Transverse colon (tissue), 4 donors: ENCODE measurements around the gene SS18. TPM values are rescaled to one million over a fixed set of nuclear protein-coding genes. Genes with fewer than 3 reads are reported as not detected.

Experiments
- DNase-seq: peaks from one replicate; pipeline ENCODE4 v3.0.0-alpha.2; 2019
- H3K27ac ChIP-seq, 4 donors: fragments of 200-600 bp; sonication (generic); 2 replicates each; pipeline ENCODE4 v1.5.1; 2016 to 2018; ENCODE audit warnings: inconsistent platforms in 4 of 4
- H3K27me3 ChIP-seq: fragments of 200-600 bp; sonication (generic); 2 replicates; pipeline ENCODE4 v1.5.1; 2017; ENCODE audit warnings: inconsistent platforms
- H3K36me3 ChIP-seq, 4 donors: fragments of 200-600 bp; sonication (generic); 2 replicates each; pipeline ENCODE4 v1.5.1; 2017 to 2019; ENCODE audit warnings: inconsistent platforms in 4 of 4
- H3K4me1 ChIP-seq, 4 donors: fragments of 200-600 bp; sonication (generic); 2 replicates each; pipeline ENCODE4 v1.5.1; 2017 to 2020; ENCODE audit warnings: inconsistent platforms in 4 of 4
- H3K4me3 ChIP-seq, 4 donors: fragments of 200-600 bp; sonication (generic); 1 replicate in 1 of 4; 2 replicates in 3 of 4; pipeline versions ENCODE4 v1.5.1 to v1.6.1; 2017 to 2019; ENCODE audit warnings: inconsistent platforms in 4 of 4
- H3K9me3 ChIP-seq, 2 donors: fragments of 200-600 bp; sonication (generic); 2 replicates each; pipeline ENCODE4 v1.5.1; 2017 to 2019; ENCODE audit warnings: inconsistent platforms in 2 of 2
- CTCF ChIP-seq, 5 experiments: fragments of 200-600 bp in 3 of 5; fragments of 450-650 bp in 2 of 5; sonication (generic) in 3 of 5; IDR thresholded peaks; 1 replicate in 2 of 5; 2 replicates in 3 of 5; pipeline ENCODE4 v1.5.1; 2016 to 2017; ENCODE audit warnings: antibody characterized with exemption in 5 of 5, inconsistent platforms in 3 of 5, mild to moderate bottlenecking in 2 of 5, moderate library complexity in 1 of 5
- EP300 ChIP-seq: sonication (generic); formaldehyde crosslinking; IDR thresholded peaks from one replicate; pipeline ENCODE4 v1.6.1; 2017; ENCODE audit warnings: antibody characterized with exemption, low read depth
- POLR2A ChIP-seq: fragments of 450-650 bp; IDR thresholded peaks from one replicate; pipeline ENCODE4 v1.6.1; 2016; ENCODE audit warnings: antibody characterized with exemption, mild to moderate bottlenecking, moderate library complexity
- POLR2AphosphoS5 ChIP-seq, 3 donors: sonication (generic); formaldehyde crosslinking; IDR thresholded peaks; one replicate each; pipeline ENCODE4 v1.6.1; 2016; ENCODE audit warnings: antibody characterized with exemption in 3 of 3
- WGBS, 2 donors: methylation state at CpG; one replicate each; pipeline ENCODE4 v1.1.5; 2018; ENCODE audit warnings: low coverage in 1 of 2; 5-methylcytosine and 5-hydroxymethylcytosine counted together
- in situ Hi-C, 4 donors: fragments of 200-750 bp; cut with MboI; loops; one replicate each; pipeline versions ENCODE4 v1.15.0 to v1.15.1; 2017; ENCODE audit warnings: low sequenced_read_pairs in 3 of 4, low pct_ligation_motif_present in 1 of 4, low pct_unique_long_range_greater_than_20kb in 1 of 4
- intact Hi-C: fragments of 100-400 bp; cut with DNase I; formaldehyde crosslinking; loops from one replicate; pipeline ENCODE4 v1.15.1; 2023; ENCODE audit warnings: low total_unique reads
- total RNA-seq, 4 donors: library from RNA; depleted of rRNA; stranded (reverse); fragments of >200 nt; gene quantifications; one replicate each; pipeline ENCODE4 v1.1.0, GENCODE V29; 2016

The SS18 gene
- total RNA-seq, 4 donors from 2014 or later: 46.8 to 209 (median 138) TPM

DNA sequence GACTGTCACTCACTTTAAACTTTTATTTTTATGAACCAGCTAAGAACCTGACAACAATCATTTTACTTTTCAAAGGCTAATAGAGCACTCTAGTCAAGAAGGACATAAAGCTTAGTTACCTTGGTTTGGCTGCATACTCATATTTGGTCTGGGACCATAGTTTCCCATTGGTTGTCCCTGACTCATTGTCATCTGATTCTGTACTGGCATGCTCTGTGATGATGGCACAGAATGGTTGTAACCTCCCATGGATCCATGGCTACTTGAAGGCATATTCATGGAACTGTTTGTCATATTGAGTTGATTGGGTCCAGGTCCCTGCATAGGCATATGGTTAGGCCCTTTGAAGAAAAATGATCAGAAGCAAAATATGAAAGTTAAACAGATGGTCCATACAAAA lies 37.9 kb downstream of the SS18 start:
- Histone ChIP-seq H3K27ac (no peak overlapping the region), H3K27me3 (no peaks in the 10 kb centered on the region), H3K4me1 (no peaks in the 10 kb centered on the region), H3K36me3 (peaks cover 0 to 38% (median 7%) of the 10 kb centered on the region in 4 donors), H3K4me3 (no peak overlapping the region), H3K9me3 (no peaks in the 10 kb centered on the region)
- intact Hi-C loops (no loop called here), in situ Hi-C loops (no loop called here)
- TF ChIP-seq EP300: no peak
- no peak for DNase-seq

GRCh38 chr18:26051843-26052242 lies 38.6 kb downstream of the SS18 start:
- Histone ChIP-seq H3K27me3 (no peaks in the 10 kb centered on the region), H3K36me3 (peaks cover 0 to 32% (median 4%) of the 10 kb centered on the region in 4 donors), H3K4me3 (no peak overlapping the region), H3K9me3 (no peaks in the 10 kb centered on the region), H3K27ac (no peak overlapping the region), H3K4me1 (no peaks in the 10 kb centered on the region)
- TF ChIP-seq POLR2AphosphoS5 (IDR thresholded peaks at IDR 0.05) (no peak), POLR2A (no peak), CTCF (IDR thresholded peaks at IDR 0.05) (no peak), EP300 (no peak)
- in situ Hi-C loops (no loop called here), intact Hi-C loops (no loop called here)
- WGBS, 2 donors: 80 to 100% methylated on average over 1 of the region's 1 CpG
- no peak for DNase-seq

GRCh38 chr18:26046419-26047077 lies 43.9 kb downstream of the SS18 start:
- Histone ChIP-seq H3K36me3 (no peaks in the 10 kb centered on the region), H3K9me3 (no peaks in the 10 kb centered on the region), H3K4me1 (no peaks in the 10 kb centered on the region), H3K27me3 (no peaks in the 10 kb centered on the region), H3K27ac (no peak overlapping the region), H3K4me3 (no peak overlapping the region)
- intact Hi-C loops: no loop called here
- in situ Hi-C loops: no loop called here
- DNase-seq: no peak
- TF ChIP-seq EP300 (no peak), POLR2A (no peak), CTCF (IDR thresholded peaks at IDR 0.05) (no peak), POLR2AphosphoS5 (IDR thresholded peaks at IDR 0.05) (no peak)

DNA sequence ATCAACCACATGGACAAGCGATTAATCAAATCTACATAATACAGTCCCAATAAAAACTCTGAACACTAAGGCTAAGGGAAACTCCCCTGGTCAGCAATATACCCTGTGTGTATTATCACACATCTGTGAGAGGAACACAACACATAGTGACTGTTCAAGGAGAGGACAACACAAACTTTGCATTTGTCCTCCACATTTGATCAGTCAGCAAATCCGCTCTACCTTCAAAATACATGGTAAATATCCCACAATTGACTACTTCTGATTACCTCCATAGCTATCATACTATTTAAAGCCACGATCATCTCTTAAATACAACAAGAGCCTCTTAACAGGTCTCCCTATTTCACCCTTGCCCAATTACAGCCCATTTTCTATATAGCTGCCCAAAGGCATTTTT lies 45.6 kb downstream of the SS18 start:
- Histone ChIP-seq H3K27me3 (no peaks in the 10 kb centered on the region), H3K36me3 (no peaks in the 10 kb centered on the region), H3K4me1 (no peaks in the 10 kb centered on the region), H3K9me3 (no peaks in the 10 kb centered on the region), H3K27ac (no peak overlapping the region), H3K4me3 (no peak overlapping the region)
- in situ Hi-C loops (no loop called here), intact Hi-C loops (no loop called here)
- no peak for TF ChIP-seq EP300
- TF ChIP-seq CTCF (IDR thresholded peaks at IDR 0.05): no peak
- no peak for TF ChIP-seq POLR2A
- TF ChIP-seq POLR2AphosphoS5 (IDR thresholded peaks at IDR 0.05): no peak
- DNase-seq: no peak
- 97 to 98% methylated on average over 3 of the region's 3 CpGs for WGBS, 2 donors

DNA sequence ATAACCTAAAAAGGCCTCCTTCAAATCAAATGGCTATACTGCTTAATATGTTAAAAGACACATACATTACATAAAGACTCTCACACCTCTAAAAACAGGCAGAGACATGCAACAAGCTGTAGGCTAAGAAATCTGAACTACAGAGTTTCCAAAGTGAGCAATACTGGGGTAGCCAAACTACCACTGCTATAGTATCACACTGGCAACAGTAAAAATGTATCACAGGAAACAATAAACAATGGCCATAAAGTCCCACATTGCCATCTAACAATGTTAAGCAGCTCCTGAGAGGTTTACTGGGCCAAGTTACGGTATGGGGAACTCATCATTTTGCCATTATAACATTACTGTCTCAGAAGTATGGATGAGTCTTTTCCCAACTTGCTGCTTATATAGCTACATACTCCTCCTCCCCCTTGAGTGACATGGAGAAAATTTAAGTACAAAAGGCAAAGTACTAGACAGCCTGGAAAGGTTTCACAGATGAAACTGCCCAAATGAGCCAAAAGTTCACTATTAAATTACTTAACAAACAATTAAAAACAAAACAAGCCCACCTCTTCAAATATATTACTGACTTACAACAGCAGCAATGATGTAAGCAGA lies 50.3 kb downstream of the SS18 start:
- WGBS, 2 donors: 60 to 73% methylated on average over 1 of the region's 1 CpG
- no peak overlapping the region for H3K4me3 ChIP-seq
- DNase-seq: no peak
- H3K27me3 ChIP-seq: no peaks in the 10 kb centered on the region
- no peak for TF ChIP-seq POLR2AphosphoS5 (IDR thresholded peaks at IDR 0.05)
- no peak for TF ChIP-seq EP300
- TF ChIP-seq CTCF (IDR thresholded peaks at IDR 0.05): no peak
- no peak for TF ChIP-seq POLR2A
- intact Hi-C loops: no loop called here
- H3K27ac ChIP-seq: no peak overlapping the region
- in situ Hi-C loops: no loop called here
- H3K36me3 ChIP-seq: peaks cover 0 to 30% (median 12%) of the 10 kb centered on the region in 4 donors
- H3K4me1 ChIP-seq: no peaks in the 10 kb centered on the region
- H3K9me3 ChIP-seq: no peaks in the 10 kb centered on the region
